HG03565 (cell line): ENCODE results near the gene NUP153.

Experiments used
- ATAC-seq: cut with Tn5 transposase; IDR thresholded peaks from one replicate; pipeline ENCODE4 v1.9.1; 2021; ENCODE audit warnings: mild to moderate bottlenecking, moderate library complexity; ENCODE audit not compliant: unreplicated experiment

NUP153 gene

DNA sequence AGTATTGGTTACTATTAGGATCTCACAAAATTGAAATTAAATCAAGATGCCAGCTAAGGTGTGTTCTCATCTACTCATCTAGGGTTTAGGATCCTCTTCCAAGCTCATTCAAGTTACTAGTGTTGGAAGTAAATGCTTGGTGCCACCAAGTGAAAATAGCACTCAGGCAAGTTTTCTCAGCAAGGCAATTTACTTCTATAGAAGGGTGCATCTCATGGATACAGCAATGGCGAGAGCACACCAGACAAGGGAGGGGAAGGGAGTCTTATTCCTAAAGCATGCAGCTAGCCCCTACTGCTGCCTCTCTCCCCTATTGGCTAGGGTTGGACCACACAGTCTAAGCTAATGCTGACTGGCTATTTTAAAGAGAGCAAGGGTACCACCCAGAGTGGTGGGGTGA, 129.7 kb downstream of the NUP153 start:
- no peak for ATAC-seq

DNA sequence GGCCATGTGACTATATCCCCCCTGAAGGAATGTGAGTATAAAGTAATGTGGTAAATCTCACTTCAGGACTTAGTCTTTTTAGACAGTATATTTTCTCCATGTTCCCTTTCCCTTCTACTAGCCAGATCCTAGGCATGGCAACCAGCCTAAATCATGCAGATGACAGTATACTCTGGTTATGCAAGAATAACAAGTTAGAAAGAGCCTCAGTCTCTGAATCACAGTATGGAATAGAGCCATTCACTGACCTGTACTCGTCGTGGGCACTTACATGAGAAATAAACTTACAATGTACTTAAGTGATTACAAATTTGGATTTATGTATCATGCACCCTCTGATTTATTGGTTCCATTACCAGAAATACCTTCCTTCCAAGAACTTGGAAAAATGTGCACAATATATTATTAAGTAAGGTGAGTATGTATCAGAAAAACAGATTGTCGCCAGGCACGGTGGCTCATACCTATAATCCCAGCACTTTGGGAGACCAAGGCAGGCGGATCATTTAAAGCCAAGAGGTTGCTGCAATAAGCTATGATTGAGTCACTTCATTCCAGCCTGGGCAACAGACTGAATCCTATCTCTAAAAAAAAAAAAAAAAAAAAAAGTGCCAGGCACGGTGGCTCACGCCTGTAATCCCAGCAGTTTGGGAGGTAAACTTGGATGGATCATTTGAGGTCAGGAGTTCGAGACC, 131.7 kb downstream of the NUP153 start:
- ATAC-seq = no peak

DNA sequence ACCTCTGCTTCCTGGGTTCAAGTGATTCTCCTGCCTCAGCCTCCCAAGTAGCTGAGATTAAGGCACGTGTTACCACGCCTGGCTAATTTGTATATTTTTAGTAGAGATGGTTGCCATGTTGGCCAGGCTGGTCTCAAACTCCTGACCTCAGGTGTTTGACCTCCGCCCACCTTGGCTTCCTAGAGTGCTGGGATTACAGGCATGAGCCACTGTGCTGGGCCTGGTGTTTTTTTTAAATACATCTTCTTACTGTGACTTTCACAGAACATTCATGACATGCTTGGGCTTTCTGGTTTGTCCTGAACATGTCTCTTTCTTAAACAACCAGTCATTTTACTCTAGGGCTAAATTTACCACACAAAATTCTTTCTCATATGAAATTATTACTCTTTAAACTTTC, 141.3 kb downstream of the NUP153 start:
- no peak for ATAC-seq
